Central memory CD8-positive, alpha-beta T cell (primary cell): ENCODE measurements around the gene NPHS1.
A peak's percentile ranks its signal among the peaks of the same experiment; 100 is the strongest.
"Not testable (repeated sequence)": the region's sequence is repeated elsewhere in the genome, so short reads cannot be mapped to it uniquely, and the experiment has no call there.

Source experiments
- ATAC-seq: fragments of 150-1000 bp; cut with Tn5 transposase; replicated peaks from 2 replicates; pipeline ENCODE4 v1.10.0; 2022; ENCODE audit warnings: mild to moderate bottlenecking, moderate FRiP score, moderate number of reproducible peaks; ENCODE audit not compliant: poor library complexity, severe bottlenecking; ENCODE audit errors: extremely low read depth
- DNase-seq, 2 donors: peaks; one replicate each; pipeline ENCODE4 v3.0.0; 2021; ENCODE audit warnings: low spot score in 2 of 2
- H3K27ac Mint-ChIP-seq: one replicate; pipeline ENCODE4 v1.8.0; 2022; ENCODE audit warnings: low read depth, mild to moderate bottlenecking, moderate library complexity, mixed read lengths
- H3K27me3 Mint-ChIP-seq: one replicate; pipeline ENCODE4 v1.8.0; 2022; ENCODE audit warnings: mixed read lengths
- H3K36me3 Mint-ChIP-seq: one replicate; pipeline ENCODE4 v1.8.0; 2022; ENCODE audit warnings: mild to moderate bottlenecking, moderate library complexity, mixed read lengths; ENCODE audit not compliant: insufficient read depth
- H3K4me1 Mint-ChIP-seq: one replicate; pipeline ENCODE4 v1.8.0; 2022; ENCODE audit warnings: mixed read lengths
- H3K4me3 Mint-ChIP-seq: one replicate; pipeline ENCODE4 v1.8.0; 2022; ENCODE audit warnings: mild to moderate bottlenecking, moderate library complexity, mixed read lengths
- H3K9me3 Mint-ChIP-seq: one replicate; pipeline ENCODE4 v1.8.0; 2022; ENCODE audit warnings: mixed read lengths

NPHS1 gene

GRCh38 chr19:35870124-35870736 is 17.9 kb upstream of the NPHS1 start:
- ATAC-seq, DNase-seq, H3K9me3 Mint-ChIP-seq, H3K36me3 Mint-ChIP-seq: not testable (repeated sequence)
- peaks cover 66% of the 10 kb centered on the region for H3K27me3 Mint-ChIP-seq
- H3K4me1 Mint-ChIP-seq = peaks cover 16% of the 10 kb centered on the region
- peak overlapping the region; percentile 70 for H3K4me3 Mint-ChIP-seq
- peak overlapping the region; percentile 80 for H3K27ac Mint-ChIP-seq

GRCh38 chr19:35869327-35870123 is 17.2 kb upstream of the NPHS1 start:
- Mint-ChIP-seq H3K27ac (peak overlapping the region; percentile 80), H3K4me1 (peaks cover 16% of the 10 kb centered on the region), H3K9me3 (no peaks in the 10 kb centered on the region), H3K27me3 (peaks cover 71% of the 10 kb centered on the region), H3K36me3 (no peaks in the 10 kb centered on the region), H3K4me3 (peak overlapping the region; percentile 70)
- ATAC-seq = peak; percentile 74
- peak; percentile 57 to 70 for DNase-seq

- Mint-ChIP-seq H3K9me3 (no peaks in the 10 kb centered on the region), H3K27ac (no peak overlapping the region), H3K27me3 (peaks cover 65% of the 10 kb centered on the region), H3K36me3 (no peaks in the 10 kb centered on the region), H3K4me1 (peaks cover 16% of the 10 kb centered on the region), H3K4me3 (peak overlapping the region; percentile 70)
- ATAC-seq (no peak), DNase-seq (no peak)
Measured at GRCh38 chr19:35868823-35869326, 16.6 kb upstream of the NPHS1 start.

GRCh38 chr19:35868172-35868822 is 16.0 kb upstream of the NPHS1 start, which contains the start of gene APLP1:
TSS of gene APLP1 (plus strand) at chr19:35868574. CDS start at chr19:35868637, 63 bp downstream.
- Mint-ChIP-seq H3K4me1 (peaks cover 16% of the 10 kb centered on the region), H3K4me3 (peak within 1 kb of the TSS; percentile 70), H3K27me3 (peaks cover 61% of the 10 kb centered on the region), H3K36me3 (no peaks in the 10 kb centered on the region), H3K9me3 (no peaks in the 10 kb centered on the region), H3K27ac (no peak within 1 kb of the TSS)
- DNase-seq = peak in 1 of 2 donors; percentile 32
- ATAC-seq = peak; percentile 71

GRCh38 chr19:35863018-35863417 is 10.7 kb upstream of the NPHS1 start:
- Mint-ChIP-seq H3K4me3 (no peak overlapping the region), H3K27me3 (peaks cover 64% of the 10 kb centered on the region), H3K9me3 (no peaks in the 10 kb centered on the region), H3K36me3 (peaks cover 2% of the 10 kb centered on the region), H3K27ac (no peak overlapping the region), H3K4me1 (no peaks in the 10 kb centered on the region)
- DNase-seq (no peak), ATAC-seq (no peak)

- DNase-seq (no peak), ATAC-seq (no peak)
- peaks cover 2% of the 10 kb centered on the region for H3K36me3 Mint-ChIP-seq
- peaks cover 64% of the 10 kb centered on the region for H3K27me3 Mint-ChIP-seq
- no peak overlapping the region for H3K4me3 Mint-ChIP-seq
- H3K9me3 Mint-ChIP-seq = no peaks in the 10 kb centered on the region
- H3K4me1 Mint-ChIP-seq = no peaks in the 10 kb centered on the region
- H3K27ac Mint-ChIP-seq = no peak overlapping the region
Measured at GRCh38 chr19:35862528-35862927, 10.2 kb upstream of the NPHS1 start.

GRCh38 chr19:35861640-35862160 is 9.4 kb upstream of the NPHS1 start:
- Mint-ChIP-seq H3K36me3 (peaks cover 2% of the 10 kb centered on the region), H3K4me3 (no peak overlapping the region), H3K27me3 (peaks cover 61% of the 10 kb centered on the region), H3K4me1 (peaks cover 4% of the 10 kb centered on the region), H3K27ac (no peak overlapping the region), H3K9me3 (no peaks in the 10 kb centered on the region)
- DNase-seq = no peak
- no peak for ATAC-seq

GRCh38 chr19:35860818-35861639 is 8.7 kb upstream of the NPHS1 start:
- Mint-ChIP-seq H3K36me3 (peaks cover 2% of the 10 kb centered on the region), H3K4me3 (no peak overlapping the region), H3K9me3 (no peaks in the 10 kb centered on the region), H3K27ac (no peak overlapping the region), H3K4me1 (peaks cover 6% of the 10 kb centered on the region), H3K27me3 (peaks cover 54% of the 10 kb centered on the region)
- DNase-seq (no peak), ATAC-seq (no peak)

GRCh38 chr19:35860436-35860817 is 8.1 kb upstream of the NPHS1 start:
- peaks cover 6% of the 10 kb centered on the region for H3K4me1 Mint-ChIP-seq
- peaks cover 2% of the 10 kb centered on the region for H3K36me3 Mint-ChIP-seq
- no peak overlapping the region for H3K27ac Mint-ChIP-seq
- no peaks in the 10 kb centered on the region for H3K9me3 Mint-ChIP-seq
- ATAC-seq = no peak
- H3K27me3 Mint-ChIP-seq = peaks cover 54% of the 10 kb centered on the region
- no peak overlapping the region for H3K4me3 Mint-ChIP-seq
- DNase-seq = no peak

GRCh38 chr19:35859414-35859813 is 7.1 kb upstream of the NPHS1 start:
- DNase-seq = no peak
- Mint-ChIP-seq H3K4me3 (no peak overlapping the region), H3K36me3 (peaks cover 2% of the 10 kb centered on the region), H3K27ac (no peak overlapping the region), H3K27me3 (peaks cover 57% of the 10 kb centered on the region), H3K4me1 (peaks cover 6% of the 10 kb centered on the region), H3K9me3 (no peaks in the 10 kb centered on the region)
- ATAC-seq = no peak

GRCh38 chr19:35858311-35858710 is 6.0 kb upstream of the NPHS1 start:
- no peak for DNase-seq
- ATAC-seq = no peak
- peaks cover 6% of the 10 kb centered on the region for H3K4me1 Mint-ChIP-seq
- no peak overlapping the region for H3K4me3 Mint-ChIP-seq
- peaks cover 66% of the 10 kb centered on the region for H3K27me3 Mint-ChIP-seq
- no peaks in the 10 kb centered on the region for H3K9me3 Mint-ChIP-seq
- H3K36me3 Mint-ChIP-seq = peaks cover 2% of the 10 kb centered on the region
- H3K27ac Mint-ChIP-seq = no peak overlapping the region
